ENCODE data around the gene PARD3. TPM values are rescaled to one million over a fixed set of nuclear protein-coding genes. Genes with fewer than 3 reads are reported as not detected.

Gene PARD3
- polyA plus RNA-seq, 3 donors: 0.51 TPM; not detected in 2

- no peaks in the 10 kb centered on the region for H3K79me2 ChIP-seq (ENCODE audit: insufficient read depth, low read length)
- H3K9me3 ChIP-seq (replicated peaks in 1 of 2; ENCODE audit: control insufficient read depth in 1 of 2, insufficient read depth in 1 of 2, low read length in 2 of 2): no peaks in the 10 kb centered on the region
- no peak overlapping the region for H3K4me2 ChIP-seq (replicated peaks; ENCODE audit: extremely low read depth, low read length, poor library complexity, severe bottlenecking)
- H3K27ac ChIP-seq (ENCODE audit: low read depth in 1 of 2, low read length in 2 of 2): no peak overlapping the region
- no peak overlapping the region for H3K27ac Mint-ChIP-seq
- H3K27me3 ChIP-seq (ENCODE audit: control insufficient read depth in 2 of 2, insufficient read depth in 2 of 2, low read length in 2 of 2): no peaks in the 10 kb centered on the region
- no CpG with 5 or more reads among the region's 2 CpGs for WGBS (ENCODE audit: insufficient coverage)
- intact Hi-C loops (cut with micrococcal nuclease): no loop called here
- H3K36me3 Mint-ChIP-seq: no peaks in the 10 kb centered on the region
- no peak overlapping the region for H2AFZ ChIP-seq (ENCODE audit: insufficient read depth, low read depth, low read length, poor library complexity, severe bottlenecking)
- no peak overlapping the region for H3K4me3 ChIP-seq (replicated peaks in 1 of 3; ENCODE audit: low read depth in 2 of 3, low read length in 3 of 3)
- H3K4me1 ChIP-seq (ENCODE audit: control insufficient read depth in 1 of 2, insufficient read depth in 2 of 2, low read length in 2 of 2): no peaks in the 10 kb centered on the region
- H3K4me1 Mint-ChIP-seq: no peaks in the 10 kb centered on the region
- H3K9ac ChIP-seq (ENCODE audit: insufficient read depth, low read length, poor library complexity, severe bottlenecking): no peak overlapping the region
- H3K4me3 Mint-ChIP-seq: no peak overlapping the region
- DNase-seq: no peak
- H3K36me3 ChIP-seq (replicated peaks in 1 of 2; ENCODE audit: control insufficient read depth in 1 of 2, insufficient read depth in 2 of 2, low read length in 2 of 2): no peaks in the 10 kb centered on the region
- peaks cover 7 to 14% (median 10%) of the 10 kb centered on the region in 3 donors for H3K27me3 Mint-ChIP-seq (ENCODE audit: low read depth in 3 of 3)
- no peak for TF ChIP-seq CTCF (IDR thresholded peaks at IDR 0.05)
- no peaks in the 10 kb centered on the region for H4K20me1 ChIP-seq (ENCODE audit: insufficient read depth, low read length)
- H3K9me3 Mint-ChIP-seq: peaks cover 0 to 3% (median 0%) of the 10 kb centered on the region in 7 donors
Measured at GRCh38 chr10:34764472-34764946, 50.6 kb downstream of the PARD3 start.

- H2AFZ ChIP-seq (ENCODE audit: insufficient read depth, low read depth, low read length, poor library complexity, severe bottlenecking): no peak overlapping the region
- Mint-ChIP-seq H3K4me1 (no peaks in the 10 kb centered on the region), H3K27me3 (ENCODE audit: low read depth in 3 of 3) (peaks cover 3 to 13% (median 8%) of the 10 kb centered on the region in 3 donors), H3K4me3 (no peak overlapping the region), H3K9me3 (peaks cover 0 to 5% (median 0%) of the 10 kb centered on the region in 7 donors), H3K27ac (no peak overlapping the region), H3K36me3 (no peaks in the 10 kb centered on the region)
- intact Hi-C loops (cut with micrococcal nuclease): no loop called here
- DNase-seq: no peak
- H3K4me1 ChIP-seq (ENCODE audit: control insufficient read depth in 1 of 2, insufficient read depth in 2 of 2, low read length in 2 of 2): no peaks in the 10 kb centered on the region
- no peak overlapping the region for H3K27ac ChIP-seq (ENCODE audit: low read depth in 1 of 2, low read length in 2 of 2)
- H3K36me3 ChIP-seq (replicated peaks in 1 of 2; ENCODE audit: control insufficient read depth in 1 of 2, insufficient read depth in 2 of 2, low read length in 2 of 2): no peaks in the 10 kb centered on the region
- H3K27me3 ChIP-seq (ENCODE audit: control insufficient read depth in 2 of 2, insufficient read depth in 2 of 2, low read length in 2 of 2): no peaks in the 10 kb centered on the region
- 100% methylated on average over 1 of the region's 5 CpGs for WGBS (ENCODE audit: insufficient coverage)
- H4K20me1 ChIP-seq (ENCODE audit: insufficient read depth, low read length): no peaks in the 10 kb centered on the region
- no peaks in the 10 kb centered on the region for H3K9me3 ChIP-seq (replicated peaks in 1 of 2; ENCODE audit: control insufficient read depth in 1 of 2, insufficient read depth in 1 of 2, low read length in 2 of 2)
- H3K4me2 ChIP-seq (replicated peaks; ENCODE audit: extremely low read depth, low read length, poor library complexity, severe bottlenecking): no peak overlapping the region
- no peak for TF ChIP-seq CTCF (IDR thresholded peaks at IDR 0.05)
- H3K79me2 ChIP-seq (ENCODE audit: insufficient read depth, low read length): no peaks in the 10 kb centered on the region
- H3K4me3 ChIP-seq (replicated peaks in 1 of 3; ENCODE audit: low read depth in 2 of 3, low read length in 3 of 3): no peak overlapping the region
- no peak overlapping the region for H3K9ac ChIP-seq (ENCODE audit: insufficient read depth, low read length, poor library complexity, severe bottlenecking)
Measured at GRCh38 chr10:34762603-34763299, 52.3 kb downstream of the PARD3 start.

All from CD14-positive monocyte (primary cell).